ENCODE results near the gene SH3GL3. TPM values are rescaled to one million over a fixed set of nuclear protein-coding genes. Genes with fewer than 3 reads are reported as not detected.

SH3GL3 gene
- polyA plus RNA-seq, 1 of the 3 experiments (the other 2 are of a cell fraction), result not detected

DNA sequence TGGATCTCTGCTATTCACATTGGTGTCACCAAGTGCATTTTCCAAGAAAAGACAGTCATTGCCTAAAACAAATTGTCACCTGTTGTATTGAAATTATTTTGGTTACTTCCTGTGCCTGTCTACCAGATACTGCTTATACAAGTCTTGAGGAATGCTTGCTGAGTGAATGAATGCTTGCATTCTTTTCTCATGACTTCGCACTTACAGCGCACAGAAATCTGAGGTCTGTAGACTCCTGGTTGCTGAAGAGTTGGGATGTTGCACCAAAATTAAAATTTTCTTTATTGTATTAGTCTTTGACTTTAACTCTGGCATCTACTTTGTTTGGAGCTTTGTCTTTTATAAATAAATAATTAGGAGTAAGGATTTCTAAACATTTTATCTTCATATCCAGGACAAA, 28.4 kb downstream of the SH3GL3 start:
- Histone ChIP-seq H3F3A (replicated peaks; ENCODE audit: insufficient read depth) (no peaks in the 10 kb centered on the region), H4K20me1 (ENCODE audit: insufficient read depth) (no peaks in the 10 kb centered on the region), H3K9me2 (no peaks in the 10 kb centered on the region), H3K27me3 (ENCODE audit: insufficient read depth) (no peaks in the 10 kb centered on the region), H3K4me1 (ENCODE audit: control insufficient read depth in 1 of 2, insufficient read depth in 2 of 2, low read depth in 1 of 2, low read length in 1 of 2) (no peaks in the 10 kb centered on the region), H3K36me3 (replicated peaks in 1 of 2; ENCODE audit: control insufficient read depth in 1 of 2, insufficient read depth in 2 of 2, low read length in 1 of 2) (no peaks in the 10 kb centered on the region), H3K4me2 (no peak overlapping the region), H3K9me3 (no peaks in the 10 kb centered on the region), H3K79me2 (ENCODE audit: insufficient read depth) (no peaks in the 10 kb centered on the region), H3K27ac (ENCODE audit: low read depth in 2 of 2, low read length in 1 of 2) (no peak overlapping the region), H3K9ac (no peak overlapping the region), H2AFZ (ENCODE audit: low read depth) (no peak overlapping the region), H3K4me3 (ENCODE audit: low read depth in 2 of 2, low read length in 1 of 2) (no peak overlapping the region)
- TF ChIP-seq MEF2A (IDR thresholded peaks at IDR 0.05; ENCODE audit: borderline replicate concordance, low read depth) (no peak), TEAD4 (IDR thresholded peaks at IDR 0.05; ENCODE audit: borderline replicate concordance, insufficient read depth) (no peak), MXI1 (IDR thresholded peaks at IDR 0.05; ENCODE audit: low read depth, low read length) (no peak), NRF1 (IDR thresholded peaks at IDR 0.05; ENCODE audit: low read depth, low read length) (no peak), FOSL2 (IDR thresholded peaks at IDR 0.05; ENCODE audit: borderline replicate concordance, low read depth) (no peak), POLR2AphosphoS5 (IDR thresholded peaks at IDR 0.05; ENCODE audit: low read depth, low read length) (no peak), RCOR1 (IDR thresholded peaks at IDR 0.05; ENCODE audit: low read length) (no peak), ELF1 (IDR thresholded peaks at IDR 0.05) (no peak), RFX5 (IDR thresholded peaks at IDR 0.05; ENCODE audit: low read length) (no peak), NFIC (IDR thresholded peaks at IDR 0.05; ENCODE audit: borderline replicate concordance) (no peak), JUND (IDR thresholded peaks at IDR 0.05) (no peak)
- TF ChIP-seq, protein P1, sequence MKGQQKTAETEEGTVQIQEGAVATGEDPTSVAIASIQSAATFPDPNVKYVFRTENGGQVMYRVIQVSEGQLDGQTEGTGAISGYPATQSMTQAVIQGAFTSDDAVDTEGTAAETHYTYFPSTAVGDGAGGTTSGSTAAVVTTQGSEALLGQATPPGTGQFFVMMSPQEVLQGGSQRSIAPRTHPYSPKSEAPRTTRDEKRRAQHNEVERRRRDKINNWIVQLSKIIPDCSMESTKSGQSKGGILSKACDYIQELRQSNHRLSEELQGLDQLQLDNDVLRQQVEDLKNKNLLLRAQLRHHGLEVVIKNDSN (IDR thresholded peaks at IDR 0.05; ENCODE audit: borderline replicate concordance, low read depth), result no peak
- TF ChIP-seq, protein P2, sequence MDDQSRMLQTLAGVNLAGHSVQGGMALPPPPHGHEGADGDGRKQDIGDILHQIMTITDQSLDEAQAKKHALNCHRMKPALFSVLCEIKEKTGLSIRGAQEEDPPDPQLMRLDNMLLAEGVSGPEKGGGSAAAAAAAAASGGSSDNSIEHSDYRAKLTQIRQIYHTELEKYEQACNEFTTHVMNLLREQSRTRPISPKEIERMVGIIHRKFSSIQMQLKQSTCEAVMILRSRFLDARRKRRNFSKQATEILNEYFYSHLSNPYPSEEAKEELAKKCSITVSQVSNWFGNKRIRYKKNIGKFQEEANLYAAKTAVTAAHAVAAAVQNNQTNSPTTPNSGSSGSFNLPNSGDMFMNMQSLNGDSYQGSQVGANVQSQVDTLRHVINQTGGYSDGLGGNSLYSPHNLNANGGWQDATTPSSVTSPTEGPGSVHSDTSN (IDR thresholded peaks at IDR 0.05), result no peak
- TF ChIP-seq, protein P3, sequence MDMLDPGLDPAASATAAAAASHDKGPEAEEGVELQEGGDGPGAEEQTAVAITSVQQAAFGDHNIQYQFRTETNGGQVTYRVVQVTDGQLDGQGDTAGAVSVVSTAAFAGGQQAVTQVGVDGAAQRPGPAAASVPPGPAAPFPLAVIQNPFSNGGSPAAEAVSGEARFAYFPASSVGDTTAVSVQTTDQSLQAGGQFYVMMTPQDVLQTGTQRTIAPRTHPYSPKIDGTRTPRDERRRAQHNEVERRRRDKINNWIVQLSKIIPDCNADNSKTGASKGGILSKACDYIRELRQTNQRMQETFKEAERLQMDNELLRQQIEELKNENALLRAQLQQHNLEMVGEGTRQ (IDR thresholded peaks at IDR 0.05; ENCODE audit: borderline replicate concordance, low read depth, low read length), result no peak
- TF ChIP-seq, protein P4, sequence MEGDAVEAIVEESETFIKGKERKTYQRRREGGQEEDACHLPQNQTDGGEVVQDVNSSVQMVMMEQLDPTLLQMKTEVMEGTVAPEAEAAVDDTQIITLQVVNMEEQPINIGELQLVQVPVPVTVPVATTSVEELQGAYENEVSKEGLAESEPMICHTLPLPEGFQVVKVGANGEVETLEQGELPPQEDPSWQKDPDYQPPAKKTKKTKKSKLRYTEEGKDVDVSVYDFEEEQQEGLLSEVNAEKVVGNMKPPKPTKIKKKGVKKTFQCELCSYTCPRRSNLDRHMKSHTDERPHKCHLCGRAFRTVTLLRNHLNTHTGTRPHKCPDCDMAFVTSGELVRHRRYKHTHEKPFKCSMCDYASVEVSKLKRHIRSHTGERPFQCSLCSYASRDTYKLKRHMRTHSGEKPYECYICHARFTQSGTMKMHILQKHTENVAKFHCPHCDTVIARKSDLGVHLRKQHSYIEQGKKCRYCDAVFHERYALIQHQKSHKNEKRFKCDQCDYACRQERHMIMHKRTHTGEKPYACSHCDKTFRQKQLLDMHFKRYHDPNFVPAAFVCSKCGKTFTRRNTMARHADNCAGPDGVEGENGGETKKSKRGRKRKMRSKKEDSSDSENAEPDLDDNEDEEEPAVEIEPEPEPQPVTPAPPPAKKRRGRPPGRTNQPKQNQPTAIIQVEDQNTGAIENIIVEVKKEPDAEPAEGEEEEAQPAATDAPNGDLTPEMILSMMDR (IDR thresholded peaks at IDR 0.05), result no peak
- TF ChIP-seq, protein P5, sequence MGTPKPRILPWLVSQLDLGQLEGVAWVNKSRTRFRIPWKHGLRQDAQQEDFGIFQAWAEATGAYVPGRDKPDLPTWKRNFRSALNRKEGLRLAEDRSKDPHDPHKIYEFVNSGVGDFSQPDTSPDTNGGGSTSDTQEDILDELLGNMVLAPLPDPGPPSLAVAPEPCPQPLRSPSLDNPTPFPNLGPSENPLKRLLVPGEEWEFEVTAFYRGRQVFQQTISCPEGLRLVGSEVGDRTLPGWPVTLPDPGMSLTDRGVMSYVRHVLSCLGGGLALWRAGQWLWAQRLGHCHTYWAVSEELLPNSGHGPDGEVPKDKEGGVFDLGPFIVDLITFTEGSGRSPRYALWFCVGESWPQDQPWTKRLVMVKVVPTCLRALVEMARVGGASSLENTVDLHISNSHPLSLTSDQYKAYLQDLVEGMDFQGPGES (IDR thresholded peaks at IDR 0.05; ENCODE audit: low read depth, low read length), result no peak
- DNase-seq, result no peak
- 69% methylated on average over 2 of the region's 2 CpGs for WGBS (ENCODE audit: low lambda C conversion rate)
- CTCF ChIA-PET, result interaction anchor here (1.0 kb wide), 2 partner anchors 38 to 84 kb away, joined by 3 read pairs; no protein-coding TSS in a partner anchor
- POLR2A ChIA-PET, result no interaction called here

All from SK-N-SH (cell line).